Type B pancreatic cell (in vitro differentiated cells): ENCODE data around the gene ABCC10. TPM values are rescaled to one million over a fixed set of nuclear protein-coding genes. Genes with fewer than 3 reads are reported as not detected.
"Not testable (repeated sequence)": the region's sequence is repeated elsewhere in the genome, so short reads cannot be mapped to it uniquely, and the experiment has no call there.

ENCODE experiments used
- DNase-seq: peaks from one replicate; pipeline ENCODE4 v3.0.0; 2021; ENCODE audit warnings: mixed read lengths; ENCODE audit not compliant: unreplicated experiment; ENCODE audit errors: extremely low spot score
- H3K27ac Mint-ChIP-seq: 2 replicates; pipeline ENCODE4 v1.8.0; 2021; ENCODE audit warnings: mild to moderate bottlenecking, mixed read lengths
- H3K27me3 Mint-ChIP-seq: 2 replicates; pipeline ENCODE4 v1.8.0; 2021; ENCODE audit warnings: mixed read lengths
- H3K36me3 Mint-ChIP-seq: 2 replicates; pipeline ENCODE4 v1.8.0; 2021; ENCODE audit warnings: mixed read lengths
- H3K4me1 Mint-ChIP-seq: one replicate; pipeline ENCODE4 v1.8.0; 2021; ENCODE audit warnings: mixed read lengths; ENCODE audit not compliant: unreplicated experiment
- H3K4me3 Mint-ChIP-seq: 2 replicates; pipeline ENCODE4 v1.8.0; 2021; ENCODE audit warnings: mild to moderate bottlenecking, mixed read lengths
- H3K9me3 Mint-ChIP-seq: 2 replicates; pipeline ENCODE4 v1.8.0; 2021; ENCODE audit warnings: mixed read lengths
- CTCF ChIP-seq: fragments of 200-600 bp; sonication (generic); conservative IDR thresholded peaks from 2 replicates; pipeline ENCODE4 v1.5.0; 2021; ENCODE audit warnings: antibody characterized with exemption, mild to moderate bottlenecking
- total RNA-seq: library from RNA; stranded (reverse); gene quantifications from 2 replicates; pipeline ENCODE4 v1.2.1, GENCODE V29; 2021; ENCODE audit warnings: low replicate concordance

The ABCC10 gene
- total RNA-seq, 1 donor from 2014 or later = 46.5 TPM

GRCh38 chr6:43402820-43403219 is 24.5 kb upstream of the ABCC10 start:
- peaks cover 10% of the 10 kb centered on the region for H3K27me3 Mint-ChIP-seq
- no peak overlapping the region for H3K27ac Mint-ChIP-seq
- no peak overlapping the region for H3K4me3 Mint-ChIP-seq
- H3K9me3 Mint-ChIP-seq = no peaks in the 10 kb centered on the region
- DNase-seq = no peak
- H3K36me3 Mint-ChIP-seq = no peaks in the 10 kb centered on the region
- peak; percentile 33 for TF ChIP-seq CTCF
- H3K4me1 Mint-ChIP-seq = no peaks in the 10 kb centered on the region

GRCh38 chr6:43405354-43405753 is 22.0 kb upstream of the ABCC10 start:
- Mint-ChIP-seq H3K27me3 (peaks cover 13% of the 10 kb centered on the region), H3K4me3 (no peak overlapping the region), H3K4me1 (no peaks in the 10 kb centered on the region), H3K27ac (no peak overlapping the region), H3K36me3 (no peaks in the 10 kb centered on the region), H3K9me3 (no peaks in the 10 kb centered on the region)
- no peak for DNase-seq
- TF ChIP-seq CTCF = no peak

GRCh38 chr6:43407296-43407695 is 20.0 kb upstream of the ABCC10 start:
- Mint-ChIP-seq H3K4me3 (no peak overlapping the region), H3K27me3 (peaks cover 13% of the 10 kb centered on the region), H3K36me3 (no peaks in the 10 kb centered on the region), H3K27ac (no peak overlapping the region), H3K4me1 (no peaks in the 10 kb centered on the region), H3K9me3 (no peaks in the 10 kb centered on the region)
- DNase-seq = no peak
- no peak for TF ChIP-seq CTCF

GRCh38 chr6:43408259-43408658 is 19.1 kb upstream of the ABCC10 start:
- Mint-ChIP-seq H3K4me3 (no peak overlapping the region), H3K9me3 (no peaks in the 10 kb centered on the region), H3K36me3 (no peaks in the 10 kb centered on the region), H3K27me3 (peaks cover 10% of the 10 kb centered on the region), H3K27ac (no peak overlapping the region), H3K4me1 (no peaks in the 10 kb centered on the region)
- no peak for TF ChIP-seq CTCF
- DNase-seq = no peak

- not testable (repeated sequence) for H3K4me3 Mint-ChIP-seq, H3K36me3 Mint-ChIP-seq, H3K27ac Mint-ChIP-seq, H3K9me3 Mint-ChIP-seq, H3K4me1 Mint-ChIP-seq, H3K27me3 Mint-ChIP-seq, DNase-seq
Observed at GRCh38 chr6:43410776-43411175, 16.6 kb upstream of the ABCC10 start.

- TF ChIP-seq CTCF = no peak
- DNase-seq = no peak
- Mint-ChIP-seq H3K4me3 (no peak overlapping the region), H3K27ac (no peak overlapping the region), H3K4me1 (no peaks in the 10 kb centered on the region), H3K27me3 (peaks cover 12% of the 10 kb centered on the region), H3K36me3 (no peaks in the 10 kb centered on the region), H3K9me3 (no peaks in the 10 kb centered on the region)
Observed at GRCh38 chr6:43412541-43412940, 14.8 kb upstream of the ABCC10 start.
